PC-9 (cell line): ENCODE measurements around the gene NSG2. TPM values are rescaled to one million over a fixed set of nuclear protein-coding genes. Genes with fewer than 3 reads are reported as not detected.

Experiments
- BruUV-seq: library from RNA; stranded (reverse); fragments of 400-500 nt; replicated peaks from 2 replicates; lab custom pipeline; 2021; lab: Mats Ljungman, UMichigan
- CTCF ChIA-PET: fragments of 300-600 bp; sonication (Branson Sonifier 250); formaldehyde crosslinking; loops from one replicate; lab custom pipeline; 2022; ENCODE audit warnings: antibody characterized with exemption; lab: Charles Lee
- POLR2A ChIA-PET: fragments of 300-600 bp; sonication (Branson Sonifier 250); formaldehyde crosslinking; loops from one replicate; lab custom pipeline; 2022; ENCODE audit warnings: antibody characterized with exemption; ENCODE audit not compliant: unreplicated experiment; lab: Charles Lee
- DNase-seq, 2 experiments: peaks; one replicate each; pipeline versions ENCODE4 v3.0.0 to v3.0.0-alpha.2; 2015 to 2022; ENCODE audit warnings: mixed read lengths in 1 of 2
- H2AFZ ChIP-seq: fragments of 200-600 bp; sonication (generic); 2 replicates; pipeline ENCODE4 v1.8.1; 2017; ENCODE audit warnings: antibody characterized with exemption
- H3F3A ChIP-seq: fragments of 200-600 bp; sonication (generic); 2 replicates; pipeline ENCODE4 v1.8.1; 2017; ENCODE audit warnings: antibody characterized with exemption, mild to moderate bottlenecking, low read depth; ENCODE audit not compliant: insufficient read depth
- H3K27ac ChIP-seq: fragments of 200-600 bp; sonication (generic); 2 replicates; pipeline ENCODE4 v1.6.1; 2016; ENCODE audit warnings: mixed run types
- H3K27me3 ChIP-seq: fragments of 200-600 bp; sonication (generic); 2 replicates; pipeline ENCODE4 v1.6.1; 2016; ENCODE audit warnings: low read depth, mixed run types; ENCODE audit not compliant: insufficient read depth
- H3K36me3 ChIP-seq: fragments of 200-600 bp; sonication (generic); 2 replicates; pipeline ENCODE4 v1.6.1; 2016; ENCODE audit warnings: low read depth, mixed run types
- H3K4me1 ChIP-seq: fragments of 200-600 bp; sonication (generic); replicated peaks from 2 replicates; pipeline ENCODE4 v1.6.1; 2016; ENCODE audit warnings: mixed run types; ENCODE audit not compliant: insufficient read depth
- H3K4me2 ChIP-seq: fragments of 200-600 bp; sonication (generic); 2 replicates; pipeline ENCODE4 v1.6.1; 2017; ENCODE audit warnings: mixed run types
- H3K4me3 ChIP-seq: fragments of 200-600 bp; sonication (generic); 2 replicates; pipeline ENCODE4 v1.6.1; 2016; ENCODE audit warnings: mixed run types
- H3K79me2 ChIP-seq: fragments of 200-600 bp; sonication (generic); 2 replicates; pipeline ENCODE4 v1.6.1; 2017; ENCODE audit warnings: low read depth, mixed run types
- H3K9me2 ChIP-seq: fragments of 200-600 bp; sonication (generic); 2 replicates; pipeline ENCODE4 v1.8.1; 2017; ENCODE audit warnings: mild to moderate bottlenecking; ENCODE audit not compliant: insufficient read depth
- H3K9me3 ChIP-seq: fragments of 200-600 bp; sonication (generic); 2 replicates; pipeline ENCODE4 v1.8.1; 2016; ENCODE audit warnings: low read depth; ENCODE audit not compliant: insufficient read depth
- H4K20me1 ChIP-seq: fragments of 200-600 bp; sonication (generic); 2 replicates; pipeline ENCODE4 v1.8.1; 2017; ENCODE audit not compliant: insufficient read depth
- CTCF ChIP-seq: fragments of 200-600 bp; sonication (generic); conservative IDR thresholded peaks from 2 replicates; pipeline ENCODE4 v1.6.1; 2017; ENCODE audit warnings: mixed run types, antibody characterized with exemption, mild to moderate bottlenecking, moderate library complexity
- EZH2 ChIP-seq: fragments of 200-600 bp; sonication (generic); IDR thresholded peaks from 2 replicates; pipeline ENCODE4 v1.8.0; 2017; ENCODE audit warnings: antibody characterized with exemption, low read depth
- intact Hi-C: fragments of 100-400 bp; cut with micrococcal nuclease; formaldehyde crosslinking; loops from one replicate; pipeline ENCODE4 v1.10.0; 2022; ENCODE audit not compliant: unreplicated experiment
- total RNA-seq: library from RNA; stranded (reverse); gene quantifications from 2 replicates; pipeline ENCODE4 v1.2.3, GENCODE V29; 2021

The NSG2 gene
- total RNA-seq, 1 experiment from 2014 or later = not detected

- Histone ChIP-seq H4K20me1 (no peaks in the 10 kb centered on the region), H3K36me3 (no peaks in the 10 kb centered on the region), H3K4me3 (no peak overlapping the region), H3K79me2 (no peaks in the 10 kb centered on the region), H3F3A (no peaks in the 10 kb centered on the region), H3K27ac (no peak overlapping the region), H3K27me3 (peaks cover 29% of the 10 kb centered on the region), H3K4me1 (no peaks in the 10 kb centered on the region), H3K9me2 (no peaks in the 10 kb centered on the region), H3K9me3 (no peaks in the 10 kb centered on the region), H3K4me2 (no peak overlapping the region), H2AFZ (no peak overlapping the region)
- DNase-seq = no peak
- TF ChIP-seq CTCF (no peak), EZH2 (no peak)
- no TSS peak for BruUV-seq
- intact Hi-C loops = loop anchor here (1.0 kb wide), 1 partner anchor 25 kb away; no protein-coding TSS in a partner anchor
- ChIA-PET CTCF (no interaction called here), POLR2A (no interaction called here)
These were observed 103.9 kb downstream of the NSG2 start for GRCh38 chr5:174149426-174149825.

GRCh38 chr5:174149989-174150388 lies 104.5 kb downstream of the NSG2 start:
- TF ChIP-seq EZH2 (no peak), CTCF (no peak)
- ChIA-PET CTCF (no interaction called here), POLR2A (no interaction called here)
- Histone ChIP-seq H3K36me3 (no peaks in the 10 kb centered on the region), H4K20me1 (no peaks in the 10 kb centered on the region), H2AFZ (no peak overlapping the region), H3K4me2 (no peak overlapping the region), H3K27me3 (peaks cover 28% of the 10 kb centered on the region; the same call in 1 of the 2 replicates), H3K4me1 (no peaks in the 10 kb centered on the region), H3K4me3 (no peak overlapping the region), H3K27ac (no peak overlapping the region), H3K79me2 (no peaks in the 10 kb centered on the region), H3K9me2 (no peaks in the 10 kb centered on the region), H3F3A (no peaks in the 10 kb centered on the region), H3K9me3 (no peaks in the 10 kb centered on the region)
- no TSS peak for BruUV-seq
- intact Hi-C loops = loop anchor here (1.0 kb wide), 1 partner anchor 26 kb away; no protein-coding TSS in a partner anchor
- no peak for DNase-seq

- H3K9me3 ChIP-seq = no peaks in the 10 kb centered on the region
- no peak overlapping the region for H2AFZ ChIP-seq
- BruUV-seq = no TSS peak
- intact Hi-C loops = no loop called here
- no peaks in the 10 kb centered on the region for H3K36me3 ChIP-seq
- H3K79me2 ChIP-seq = no peaks in the 10 kb centered on the region
- H3F3A ChIP-seq = no peaks in the 10 kb centered on the region
- no peaks in the 10 kb centered on the region for H3K9me2 ChIP-seq
- no peaks in the 10 kb centered on the region for H4K20me1 ChIP-seq
- H3K27ac ChIP-seq = no peak overlapping the region
- no peaks in the 10 kb centered on the region for H3K4me1 ChIP-seq
- H3K4me3 ChIP-seq = no peak overlapping the region
- no peak for TF ChIP-seq EZH2
- TF ChIP-seq CTCF = no peak
- DNase-seq = no peak
- ChIA-PET CTCF (no interaction called here), POLR2A (no interaction called here)
- H3K4me2 ChIP-seq = no peak overlapping the region
- peaks cover 43% of the 10 kb centered on the region for H3K27me3 ChIP-seq
These were observed 106.2 kb downstream of the NSG2 start for GRCh38 chr5:174151599-174152181.
